Measurements from ENCODE around the gene SIPA1.

The SIPA1 gene

GRCh38 chr11:65609665-65610064 lies 28.2 kb upstream of the SIPA1 start:
- DNase-seq = no peak

GRCh38 chr11:65610404-65610803 lies 27.5 kb upstream of the SIPA1 start:
- DNase-seq = peak in 2 of 3 donors; percentile 32 to 56

DNA sequence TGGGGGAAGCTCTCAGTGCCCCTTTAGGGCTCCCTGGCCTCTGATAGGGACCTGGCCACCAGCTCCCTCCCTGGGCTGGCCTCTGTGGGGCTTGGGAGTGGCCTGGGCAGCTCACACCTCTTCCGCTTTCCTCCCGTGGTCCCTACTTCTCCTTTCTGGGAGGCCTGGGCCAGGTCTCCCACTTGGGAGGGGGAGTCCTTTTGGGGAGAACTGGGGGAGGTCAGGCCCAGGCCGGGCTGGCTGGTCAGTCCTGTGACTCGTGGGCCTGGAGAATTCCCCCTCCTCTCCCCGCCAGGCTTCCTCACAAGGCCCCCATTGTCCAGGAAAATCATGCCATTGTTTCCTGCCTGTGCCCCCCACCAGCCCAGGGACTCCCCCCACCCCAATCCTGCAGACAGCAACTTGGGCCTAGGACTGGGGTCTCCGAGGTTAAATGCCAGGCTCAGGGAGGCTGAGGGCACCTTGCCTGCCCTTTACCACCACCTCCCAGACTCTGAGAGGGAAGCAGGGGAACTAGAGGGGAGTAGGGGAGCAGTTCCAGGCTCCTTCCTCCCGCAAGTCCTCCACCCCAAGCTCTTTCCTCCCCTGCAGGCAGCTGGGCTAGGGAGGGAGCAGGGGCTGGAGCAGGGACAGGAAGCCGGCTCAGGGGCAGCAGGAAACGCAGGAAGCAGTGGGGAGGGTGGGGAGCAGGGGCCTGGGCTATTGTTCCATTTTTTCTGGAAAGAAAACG lies 26.7 kb upstream of the SIPA1 start:
- DNase-seq = peak; percentile 85 to 94 (median 93)

GRCh38 chr11:65611758-65612603 lies 25.9 kb upstream of the SIPA1 start:
- no peak for DNase-seq

GRCh38 chr11:65612691-65613090 lies 25.2 kb upstream of the SIPA1 start:
- DNase-seq = no peak

- peak in 2 of 3 donors; percentile 24 to 36 for DNase-seq
Measured at GRCh38 chr11:65613091-65613928, 24.6 kb upstream of the SIPA1 start.

DNA sequence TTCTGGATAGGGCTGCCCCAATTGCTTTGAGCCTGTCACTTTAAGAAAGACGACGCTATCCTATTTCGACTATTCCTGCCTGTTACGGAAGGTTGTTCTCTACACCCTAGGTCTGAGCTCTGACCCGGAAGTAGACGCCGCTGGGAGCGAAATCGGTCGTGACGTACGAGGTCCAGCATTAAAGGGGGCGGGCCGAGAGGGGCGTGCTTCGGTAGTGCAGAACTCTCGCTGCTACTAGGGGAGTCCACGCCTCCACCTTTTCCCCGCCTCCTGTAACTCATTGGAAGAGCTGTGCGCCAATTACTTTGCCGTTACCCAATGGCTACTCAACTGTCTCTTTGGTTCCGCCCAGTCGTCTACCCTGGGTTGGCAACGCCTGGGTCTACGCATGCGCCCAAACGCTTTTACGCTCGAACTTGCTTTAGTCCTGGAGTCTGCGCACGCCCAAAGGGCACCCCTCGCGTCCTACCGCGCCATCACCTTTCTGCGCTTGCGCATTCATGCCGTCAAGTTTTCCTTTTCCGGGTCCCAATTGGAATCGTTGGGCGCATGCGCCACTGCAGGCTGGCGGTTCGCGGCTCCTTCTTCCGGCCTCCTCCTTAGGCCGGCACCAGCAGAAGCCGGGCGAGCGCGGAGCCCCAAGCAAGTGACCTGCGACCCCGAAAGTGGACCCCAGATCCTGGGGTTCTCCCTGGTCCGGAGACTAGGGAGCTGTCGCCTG lies 22.5 kb upstream of the SIPA1 start, which contains the start of gene PCNX3:
Gene PCNX3 (plus strand): TSS at position 548 of the 721 bp plus-strand sequence. CDS start 536 bp downstream, outside the sequence.
- peak; percentile 100 for DNase-seq

- DNase-seq = peak; percentile 27 to 58 (median 33)
Measured at GRCh38 chr11:65615950-65616574, 21.8 kb upstream of the SIPA1 start.

GRCh38 chr11:65616575-65617001 lies 21.3 kb upstream of the SIPA1 start:
- no peak for DNase-seq

GRCh38 chr11:65617136-65617850 lies 20.6 kb upstream of the SIPA1 start:
- DNase-seq = no peak

DNA sequence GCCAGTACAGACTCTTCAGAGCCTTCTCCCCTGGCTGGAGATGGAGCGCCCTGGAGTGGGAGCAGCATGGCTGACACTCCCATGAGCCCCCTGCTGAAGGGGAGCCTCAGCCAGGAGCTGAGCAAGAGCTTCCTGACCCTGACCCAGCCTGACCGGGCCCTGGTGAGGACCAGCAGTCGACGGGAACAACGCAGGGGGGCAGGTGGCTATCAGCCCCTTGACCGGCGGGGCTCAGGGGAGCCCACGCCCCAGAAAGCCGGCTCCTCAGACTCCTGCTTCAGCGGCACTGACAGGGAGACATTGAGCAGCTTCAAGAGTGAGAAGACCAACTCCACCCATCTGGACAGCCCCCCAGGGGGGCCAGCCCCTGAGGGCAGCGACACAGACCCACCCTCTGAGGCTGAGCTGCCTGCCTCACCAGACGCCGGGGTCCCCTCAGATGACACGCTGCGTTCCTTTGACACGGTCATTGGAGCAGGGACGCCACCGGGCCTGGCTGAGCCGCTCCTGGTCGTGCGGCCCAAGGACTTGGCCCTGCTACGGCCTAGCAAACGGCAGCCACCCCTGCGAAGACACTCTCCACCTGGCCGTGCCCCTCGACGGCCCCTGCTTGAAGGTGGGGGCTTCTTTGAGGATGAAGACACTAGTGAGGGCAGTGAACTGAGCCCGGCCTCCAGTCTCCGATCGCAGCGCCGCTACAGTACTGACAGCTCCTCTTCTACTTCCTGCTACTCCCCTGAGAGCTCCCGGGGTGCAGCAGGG lies 19.7 kb upstream of the SIPA1 start:
- no peak for DNase-seq

- no peak for DNase-seq
Measured at GRCh38 chr11:65618763-65619162, 19.1 kb upstream of the SIPA1 start.

GRCh38 chr11:65619281-65619928 lies 18.5 kb upstream of the SIPA1 start:
- no peak for DNase-seq

DNA sequence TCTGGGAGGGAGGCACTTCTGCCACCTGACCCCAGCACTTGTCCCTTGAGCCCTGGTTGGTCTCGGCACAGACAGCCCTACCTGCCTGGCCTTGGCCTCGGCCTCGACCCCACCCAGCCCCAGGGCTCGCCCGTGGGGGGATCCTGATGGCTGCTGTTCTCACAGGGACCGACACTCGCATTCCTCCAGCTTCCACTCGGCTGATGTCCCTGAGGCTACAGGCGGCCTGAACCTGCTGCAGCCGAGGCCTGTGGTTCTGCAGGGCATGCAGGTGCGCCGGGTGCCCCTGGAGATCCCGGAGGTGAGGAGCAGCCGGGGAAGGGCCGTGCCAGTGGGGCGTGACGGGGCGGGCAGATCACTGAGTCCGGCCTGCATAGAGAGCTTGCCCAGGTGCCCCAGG lies 17.2 kb upstream of the SIPA1 start:
- DNase-seq = no peak

DNA sequence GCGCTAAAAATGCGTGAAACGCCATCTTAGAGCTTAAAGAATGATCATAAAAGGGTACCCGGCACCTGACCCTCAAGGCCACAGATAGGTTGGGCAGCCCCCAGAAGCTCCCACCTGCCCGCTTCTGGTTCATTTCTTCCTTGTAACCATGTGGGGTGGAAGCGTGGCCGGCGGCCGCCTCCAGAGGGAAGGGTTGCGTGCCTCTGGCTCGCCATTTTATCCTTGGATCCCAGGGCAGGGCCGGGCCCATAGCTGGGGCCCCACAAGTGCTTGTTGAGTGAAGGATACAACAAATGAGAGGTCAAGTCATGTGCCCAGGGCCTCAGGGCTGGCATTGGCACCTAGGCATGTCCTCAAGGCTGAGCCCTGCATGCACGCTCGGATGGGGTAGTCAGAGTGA lies 16.4 kb upstream of the SIPA1 start:
- DNase-seq = no peak

GRCh38 chr11:65622011-65622410 lies 15.9 kb upstream of the SIPA1 start:
- no peak for DNase-seq

- DNase-seq = no peak
Measured at GRCh38 chr11:65623177-65623576, 14.7 kb upstream of the SIPA1 start.

DNA sequence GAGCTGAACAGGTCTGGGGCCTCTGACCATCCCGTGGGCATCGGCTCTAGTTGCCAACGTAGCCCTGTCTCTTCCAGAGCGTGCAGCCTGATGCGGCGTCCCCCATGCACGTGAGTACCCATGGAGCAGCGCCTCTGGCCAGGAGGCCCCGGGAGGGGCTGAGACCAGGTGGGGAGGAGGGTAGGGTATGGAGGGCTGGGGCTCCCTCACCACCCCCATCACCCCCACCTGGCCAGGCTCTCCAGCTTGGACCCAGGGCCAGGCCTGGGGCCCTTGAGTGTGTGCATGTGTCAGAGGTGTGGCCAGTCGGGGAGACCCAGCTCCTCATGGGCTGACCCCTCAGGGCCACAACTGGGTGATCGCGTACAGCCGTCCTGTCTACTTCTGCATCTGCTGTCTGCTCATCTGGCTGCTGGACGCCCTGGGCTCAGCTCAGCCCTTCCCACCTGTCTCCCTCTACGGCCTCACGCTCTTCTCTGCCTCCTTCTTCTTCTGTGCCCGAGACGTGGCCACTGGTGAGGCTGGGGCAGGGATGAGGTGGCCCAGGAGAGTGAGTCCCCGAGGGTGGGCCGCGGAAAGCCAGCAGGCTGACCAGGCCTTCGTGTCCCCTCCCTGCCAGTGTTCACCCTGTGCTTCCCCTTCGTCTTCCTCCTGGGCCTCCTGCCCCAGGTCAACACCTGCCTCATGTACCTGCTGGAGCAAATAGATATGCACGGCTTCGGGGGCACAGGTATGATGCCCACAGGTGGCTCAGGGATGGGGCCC lies 13.9 kb upstream of the SIPA1 start:
- DNase-seq = no peak

Data from suppressor macrophage treated with lipopolysaccharide for 1 hour (primary cell).